Activated B cell treated with CpG ODN at 0.5 μM for 24 hours (primary cell): Measurements from ENCODE around the gene CEBPZOS. TPM values are rescaled to one million over a fixed set of nuclear protein-coding genes. Genes with fewer than 3 reads are reported as not detected.

Experiments used
- ATAC-seq: fragments of 200-7000 bp; cut with Tn5 transposase; one replicate; pipeline ENCODE4 v1.10.0; 2021; ENCODE audit warnings: low read depth, mild to moderate bottlenecking, moderate library complexity
- CTCF ChIA-PET: fragments of 350-600 bp; sonication (Branson Sonifier 250); formaldehyde crosslinking; loops from one replicate; lab custom pipeline; 2021; ENCODE audit warnings: antibody characterized with exemption; lab: Charles Lee
- POLR2A ChIA-PET: fragments of 350-600 bp; sonication (Branson Sonifier 250); formaldehyde crosslinking; loops from one replicate; lab custom pipeline; 2021; ENCODE audit warnings: antibody characterized with exemption; lab: Charles Lee
- DNase-seq: peaks from one replicate; pipeline ENCODE4 v3.0.0; 2022
- H3K27ac Mint-ChIP-seq: one replicate; pipeline ENCODE4 v1.8.0; 2020; ENCODE audit warnings: mixed read lengths
- H3K27me3 Mint-ChIP-seq: one replicate; pipeline ENCODE4 v1.8.0; 2021; ENCODE audit warnings: mixed read lengths
- H3K36me3 Mint-ChIP-seq: one replicate; pipeline ENCODE4 v1.8.0; 2021; ENCODE audit warnings: low read depth, mixed read lengths
- H3K4me1 Mint-ChIP-seq: one replicate; pipeline ENCODE4 v1.8.0; 2021; ENCODE audit warnings: mixed read lengths
- H3K4me3 Mint-ChIP-seq: one replicate; pipeline ENCODE4 v1.8.0; 2020; ENCODE audit warnings: mild to moderate bottlenecking, mixed read lengths
- H3K9me3 Mint-ChIP-seq: one replicate; pipeline ENCODE4 v1.8.0; 2020; ENCODE audit warnings: mixed read lengths
- intact Hi-C: fragments of 100-400 bp; cut with micrococcal nuclease; formaldehyde crosslinking; loops from one replicate; pipeline ENCODE4 v1.15.1; 2024
- total RNA-seq: library from RNA; stranded (reverse); gene quantifications from 2 replicates; pipeline ENCODE4 v1.2.3, GENCODE V29; 2022
- TF ChIP-seq, protein P1 (sequence below): fragments of 200-600 bp; IDR thresholded peaks from one replicate; pipeline ENCODE4 v1.8.0; 2022; ENCODE audit warnings: antibody characterized with exemption, mild to moderate bottlenecking

CEBPZOS gene
- total RNA-seq, 1 donor from 2014 or later: 35.5 TPM

DNA sequence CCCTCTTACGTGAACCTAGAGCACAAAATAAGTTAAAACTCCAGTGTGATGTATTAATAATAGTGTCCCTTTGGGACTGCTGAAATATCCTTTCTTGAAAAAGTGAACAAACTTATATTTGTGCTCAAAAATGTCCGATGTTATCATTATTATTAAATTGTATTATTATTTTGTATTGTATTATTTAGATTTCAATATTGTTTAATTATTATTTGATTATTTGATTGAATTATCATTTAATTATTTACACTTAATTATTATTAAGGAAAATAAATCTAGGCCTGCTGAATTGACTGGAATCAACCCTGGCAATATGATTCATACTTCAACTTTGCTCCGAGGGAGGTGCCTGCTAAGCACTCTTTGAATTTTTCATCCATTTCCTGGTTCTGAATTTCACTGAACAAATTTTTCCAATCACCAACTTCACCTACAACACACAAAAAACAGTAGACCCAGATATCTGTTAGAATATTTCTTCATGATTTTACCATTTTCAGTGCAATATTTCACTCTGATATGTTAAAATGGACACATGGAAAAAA, 28.6 kb upstream of the CEBPZOS start:
- DNase-seq: no peak
- Mint-ChIP-seq H3K27me3 (no peaks in the 10 kb centered on the region), H3K4me3 (no peak overlapping the region), H3K4me1 (no peaks in the 10 kb centered on the region), H3K9me3 (peaks cover 10% of the 10 kb centered on the region), H3K27ac (no peak overlapping the region), H3K36me3 (no peaks in the 10 kb centered on the region)
- POLR2A ChIA-PET: interaction anchor here (0.6 kb wide), 1 partner anchor 91 kb away, joined by 3 read pairs; no protein-coding TSS in a partner anchor
- TF ChIP-seq, protein P1, sequence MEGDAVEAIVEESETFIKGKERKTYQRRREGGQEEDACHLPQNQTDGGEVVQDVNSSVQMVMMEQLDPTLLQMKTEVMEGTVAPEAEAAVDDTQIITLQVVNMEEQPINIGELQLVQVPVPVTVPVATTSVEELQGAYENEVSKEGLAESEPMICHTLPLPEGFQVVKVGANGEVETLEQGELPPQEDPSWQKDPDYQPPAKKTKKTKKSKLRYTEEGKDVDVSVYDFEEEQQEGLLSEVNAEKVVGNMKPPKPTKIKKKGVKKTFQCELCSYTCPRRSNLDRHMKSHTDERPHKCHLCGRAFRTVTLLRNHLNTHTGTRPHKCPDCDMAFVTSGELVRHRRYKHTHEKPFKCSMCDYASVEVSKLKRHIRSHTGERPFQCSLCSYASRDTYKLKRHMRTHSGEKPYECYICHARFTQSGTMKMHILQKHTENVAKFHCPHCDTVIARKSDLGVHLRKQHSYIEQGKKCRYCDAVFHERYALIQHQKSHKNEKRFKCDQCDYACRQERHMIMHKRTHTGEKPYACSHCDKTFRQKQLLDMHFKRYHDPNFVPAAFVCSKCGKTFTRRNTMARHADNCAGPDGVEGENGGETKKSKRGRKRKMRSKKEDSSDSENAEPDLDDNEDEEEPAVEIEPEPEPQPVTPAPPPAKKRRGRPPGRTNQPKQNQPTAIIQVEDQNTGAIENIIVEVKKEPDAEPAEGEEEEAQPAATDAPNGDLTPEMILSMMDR: no peak
- intact Hi-C loops: loop anchor here (1.0 to 5.0 kb wide), 5 partner anchors 64 to 1107 kb away; partner anchors contain the start of genes CEBPZ and NDUFAF7
- no peak for ATAC-seq
- CTCF ChIA-PET: interaction anchor here (2.6 to 3.7 kb wide), 2 partner anchors 664 to 709 kb away, joined by 10 to 23 read pairs; no protein-coding TSS in a partner anchor

DNA sequence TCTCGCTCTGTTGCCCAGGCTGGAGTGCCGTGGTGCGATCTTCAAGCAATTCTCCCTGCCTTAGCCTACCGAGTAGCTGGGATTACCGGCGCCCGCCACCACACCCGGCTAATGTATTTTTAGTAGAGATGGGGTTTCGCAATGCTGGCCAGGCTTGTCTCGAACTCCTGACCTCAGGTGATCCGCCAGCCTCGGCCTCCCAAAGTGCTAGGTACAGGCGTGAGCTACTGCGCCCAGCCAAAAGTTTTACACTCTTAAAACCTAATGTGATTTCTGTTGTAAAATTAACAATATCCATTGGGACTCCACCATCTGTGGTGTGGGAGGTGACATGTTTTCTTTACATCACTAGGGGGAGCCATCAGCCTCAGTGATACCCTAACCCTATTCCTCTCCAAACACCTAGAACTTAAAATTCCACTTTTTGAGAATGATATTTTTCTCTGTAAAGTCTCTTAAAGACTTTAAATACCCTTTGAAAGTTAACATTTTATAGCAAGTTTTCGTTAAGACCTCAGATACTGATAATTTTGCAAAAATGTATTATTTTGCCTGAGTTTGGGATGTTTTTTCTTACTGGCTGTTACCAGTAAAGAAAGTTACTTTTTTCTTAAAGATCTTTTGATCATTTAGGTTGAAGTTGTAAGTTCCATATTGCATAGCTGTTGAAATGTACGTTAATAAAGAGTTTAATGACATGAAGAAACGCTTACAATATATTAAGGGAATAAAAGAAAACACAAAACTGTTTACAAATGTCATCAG, 27.9 kb upstream of the CEBPZOS start:
- DNase-seq: no peak
- peak; percentile 86 for ATAC-seq
- intact Hi-C loops: loop anchor here (1.0 to 5.0 kb wide), 5 partner anchors 63 to 1106 kb away; partner anchors contain the start of genes CEBPZ and NDUFAF7
- Mint-ChIP-seq H3K4me1 (no peaks in the 10 kb centered on the region), H3K36me3 (no peaks in the 10 kb centered on the region), H3K27me3 (no peaks in the 10 kb centered on the region), H3K9me3 (peaks cover 10% of the 10 kb centered on the region), H3K4me3 (no peak overlapping the region), H3K27ac (no peak overlapping the region)
- TF ChIP-seq, protein P1: no peak
- POLR2A ChIA-PET: interaction anchor here (0.6 kb wide), 1 partner anchor 90 kb away, joined by 3 read pairs; no protein-coding TSS in a partner anchor
- CTCF ChIA-PET: interaction anchor here (0.8 to 3.7 kb wide), 6 partner anchors 12 to 708 kb away, joined by 3 to 23 read pairs (median 5); partner anchors contain the start of gene EIF2AK2

GRCh38 chr2:37171624-37171950, 24.7 kb upstream of the CEBPZOS start:
- H3K27me3 Mint-ChIP-seq: no peaks in the 10 kb centered on the region
- ATAC-seq: no peak
- H3K4me3 Mint-ChIP-seq: no peak overlapping the region
- DNase-seq: no peak
- ChIA-PET POLR2A (no interaction called here), CTCF (no interaction called here)
- no peaks in the 10 kb centered on the region for H3K4me1 Mint-ChIP-seq
- no peaks in the 10 kb centered on the region for H3K36me3 Mint-ChIP-seq
- H3K9me3 Mint-ChIP-seq: no peaks in the 10 kb centered on the region
- intact Hi-C loops: no loop called here
- H3K27ac Mint-ChIP-seq: no peak overlapping the region
- TF ChIP-seq, protein P1: no peak

- ChIA-PET POLR2A (no interaction called here), CTCF (no interaction called here)
- ATAC-seq: no peak
- no peak for DNase-seq
- no peaks in the 10 kb centered on the region for H3K9me3 Mint-ChIP-seq
- no peak overlapping the region for H3K27ac Mint-ChIP-seq
- H3K4me3 Mint-ChIP-seq: no peak overlapping the region
- no peaks in the 10 kb centered on the region for H3K27me3 Mint-ChIP-seq
- TF ChIP-seq, protein P1: no peak
- H3K36me3 Mint-ChIP-seq: no peaks in the 10 kb centered on the region
- intact Hi-C loops: no loop called here
- no peaks in the 10 kb centered on the region for H3K4me1 Mint-ChIP-seq
Observed at GRCh38 chr2:37173741-37174140, 22.6 kb upstream of the CEBPZOS start.

GRCh38 chr2:37180006-37180639, 16.2 kb upstream of the CEBPZOS start:
- Mint-ChIP-seq H3K27me3 (peaks cover 2% of the 10 kb centered on the region), H3K36me3 (no peaks in the 10 kb centered on the region), H3K4me3 (no peak overlapping the region), H3K9me3 (no peaks in the 10 kb centered on the region), H3K4me1 (no peaks in the 10 kb centered on the region), H3K27ac (no peak overlapping the region)
- intact Hi-C loops: no loop called here
- ChIA-PET CTCF (interaction anchor here (1.1 kb wide), 1 partner anchor 216 kb away, joined by 3 read pairs; no protein-coding TSS in a partner anchor), POLR2A (no interaction called here)
- DNase-seq (no peak), ATAC-seq (no peak)
- TF ChIP-seq, protein P1: no peak
